Erythroblast (primary cell): ENCODE results near the gene MED13L.

Source experiments
- GATA1 ChIP-seq: IDR thresholded peaks from 2 replicates; pipeline ENCODE4 v1.6.1; 2011; ENCODE audit warnings: low read depth, mild to moderate bottlenecking, control low read depth, low read length, moderate library complexity
- POLR2A ChIP-seq: IDR thresholded peaks from 2 replicates; pipeline ENCODE4 v1.6.1; 2011; ENCODE audit warnings: mild to moderate bottlenecking, low read length

GRCh38 chr12:116274551-116275375 lies 2.7 kb downstream of the MED13L start:
- TF ChIP-seq POLR2A (no peak), GATA1 (no peak)
